ENCODE results near the gene CCDC73. TPM values are rescaled to one million over a fixed set of nuclear protein-coding genes. Genes with fewer than 3 reads are reported as not detected.

The CCDC73 gene
- total RNA-seq, 4 donors from 2014 or later: not detected

- TF ChIP-seq CTCF (IDR thresholded peaks at IDR 0.05 in 4 of 5, conservative IDR thresholded peaks at IDR 0.05 in 1 of 5) (no peak), POLR2A (IDR thresholded peaks at IDR 0.05) (no peak)
- no peaks in the 10 kb centered on the region for H3K36me3 ChIP-seq
- ATAC-seq: no peak
- H3K9me3 ChIP-seq: no peaks in the 10 kb centered on the region
- intact Hi-C loops (cut with DNase I; ENCODE audit: low total_unique reads) (no loop called here), in situ Hi-C loops (cut with MboI; ENCODE audit: low sequenced_read_pairs in 4 of 4) (no loop called here)
- peaks cover 4% of the 10 kb centered on the region in 2 donors for H3K4me1 ChIP-seq
- peak overlapping the region in 1 of 4 donors; percentile 54 for H3K4me3 ChIP-seq
- peaks cover 7 to 20% (median 14%) of the 10 kb centered on the region in 3 donors for H3K27me3 ChIP-seq
- no peak for DNase-seq
- H3K27ac ChIP-seq: no peak overlapping the region
Observed at GRCh38 chr11:32830796-32831195, 36.3 kb upstream of the CCDC73 start.

- Histone ChIP-seq H3K4me1 (peaks cover 4% of the 10 kb centered on the region in 2 donors), H3K4me3 (peak overlapping the region; percentile 51 to 72 (median 55)), H3K36me3 (no peaks in the 10 kb centered on the region), H3K9me3 (no peaks in the 10 kb centered on the region), H3K27me3 (peaks cover 7 to 20% (median 14%) of the 10 kb centered on the region in 3 donors), H3K27ac (no peak overlapping the region)
- intact Hi-C loops (cut with DNase I; ENCODE audit: low total_unique reads) (no loop called here), in situ Hi-C loops (cut with MboI; ENCODE audit: low sequenced_read_pairs in 4 of 4) (no loop called here)
- TF ChIP-seq CTCF (IDR thresholded peaks at IDR 0.05 in 4 of 5, conservative IDR thresholded peaks at IDR 0.05 in 1 of 5): no peak
- no peak for TF ChIP-seq POLR2A (IDR thresholded peaks at IDR 0.05)
- no peak for ATAC-seq
- DNase-seq: no peak
Observed at GRCh38 chr11:32830413-32830738, 35.9 kb upstream of the CCDC73 start.

- TF ChIP-seq CTCF (IDR thresholded peaks at IDR 0.05 in 4 of 5, conservative IDR thresholded peaks at IDR 0.05 in 1 of 5) (no peak), POLR2A (IDR thresholded peaks at IDR 0.05) (no peak)
- H3K4me1 ChIP-seq: peaks cover 4% of the 10 kb centered on the region in 2 donors
- intact Hi-C loops (cut with DNase I; ENCODE audit: low total_unique reads): no loop called here
- H3K36me3 ChIP-seq: no peaks in the 10 kb centered on the region
- ATAC-seq: peak in 1 of 2 donors; percentile 33
- peak within 1 kb of the TSS in 2 of 4 donors; percentile 18 to 32 for H3K27ac ChIP-seq
- in situ Hi-C loops (cut with MboI; ENCODE audit: low sequenced_read_pairs in 4 of 4): no loop called here
- H3K9me3 ChIP-seq: no peaks in the 10 kb centered on the region
- peaks cover 7 to 20% (median 14%) of the 10 kb centered on the region in 3 donors for H3K27me3 ChIP-seq
- DNase-seq: peak; percentile 3 to 19
- peak within 1 kb of the TSS; percentile 51 to 72 (median 55) for H3K4me3 ChIP-seq
Observed at GRCh38 chr11:32829680-32830412, 35.4 kb upstream of the CCDC73 start, which contains the start of gene PRRG4. Gene PRRG4 (plus strand): TSS chr11:32829927. CDS start chr11:32830530, 603 bp downstream.

- ATAC-seq (peak in 1 of 2 donors; percentile 44), DNase-seq (no peak)
- Histone ChIP-seq H3K4me3 (peak overlapping the region; percentile 51 to 72 (median 55)), H3K27ac (peak overlapping the region in 2 of 4 donors; percentile 18 to 32), H3K27me3 (peaks cover 7 to 20% (median 14%) of the 10 kb centered on the region in 3 donors), H3K9me3 (no peaks in the 10 kb centered on the region), H3K36me3 (no peaks in the 10 kb centered on the region), H3K4me1 (peaks cover 4% of the 10 kb centered on the region in 2 donors)
- intact Hi-C loops (cut with DNase I; ENCODE audit: low total_unique reads) (no loop called here), in situ Hi-C loops (cut with MboI; ENCODE audit: low sequenced_read_pairs in 4 of 4) (no loop called here)
- no peak for TF ChIP-seq CTCF (IDR thresholded peaks at IDR 0.05 in 4 of 5, conservative IDR thresholded peaks at IDR 0.05 in 1 of 5)
- no peak for TF ChIP-seq POLR2A (IDR thresholded peaks at IDR 0.05)
Observed at GRCh38 chr11:32829157-32829679, 34.8 kb upstream of the CCDC73 start.
